GM23338 (cell line): ENCODE measurements around the gene NPR2. TPM values are rescaled to one million over a fixed set of nuclear protein-coding genes. Genes with fewer than 3 reads are reported as not detected.

Experiments
- ATAC-seq: fragments of 200-7000 bp; cut with Tn5 transposase; 3 replicates; pipeline ENCODE4 v1.9.1; 2020
- DNase-seq: peaks from one replicate; pipeline ENCODE4 v3.0.0-alpha.2; 2015; ENCODE audit warnings: low spot score
- H2AFZ ChIP-seq: fragments of 200-600 bp; sonication (generic); 2 replicates; pipeline ENCODE4 v1.8.0; 2016; ENCODE audit warnings: antibody characterized with exemption, mild to moderate bottlenecking, moderate library complexity
- H3F3A ChIP-seq: fragments of 200-600 bp; sonication (generic); replicated peaks from 2 replicates; pipeline ENCODE4 v1.8.0; 2017; ENCODE audit warnings: antibody characterized with exemption, mixed run types, low read depth
- H3K27ac ChIP-seq: fragments of 200-600 bp; sonication (generic); 2 replicates; pipeline ENCODE4 v1.6.1; 2016; ENCODE audit warnings: low read depth
- H3K27me3 ChIP-seq: fragments of 200-600 bp; sonication (generic); 2 replicates; pipeline ENCODE4 v1.8.0; 2016; ENCODE audit warnings: mild to moderate bottlenecking, mixed run types, moderate library complexity; ENCODE audit not compliant: insufficient read depth
- H3K36me3 ChIP-seq: fragments of 200-600 bp; sonication (generic); 2 replicates; pipeline ENCODE4 v1.8.0; 2016; ENCODE audit warnings: mild to moderate bottlenecking; ENCODE audit not compliant: insufficient read depth
- H3K4me1 ChIP-seq: fragments of 200-600 bp; sonication (generic); 2 replicates; pipeline ENCODE4 v1.8.0; 2016; ENCODE audit warnings: mild to moderate bottlenecking, moderate library complexity; ENCODE audit not compliant: insufficient read depth
- H3K4me2 ChIP-seq: fragments of 200-600 bp; sonication (generic); 2 replicates; pipeline ENCODE4 v1.7.1; 2017; ENCODE audit warnings: mixed run types
- H3K4me3 ChIP-seq: fragments of 200-600 bp; sonication (generic); 2 replicates; pipeline ENCODE4 v1.6.1; 2016; ENCODE audit warnings: mixed run types
- H3K79me2 ChIP-seq: fragments of 200-600 bp; sonication (generic); replicated peaks from 2 replicates; pipeline ENCODE4 v1.8.0; 2017; ENCODE audit warnings: mild to moderate bottlenecking; ENCODE audit not compliant: insufficient read depth
- H3K9me2 ChIP-seq: fragments of 200-600 bp; sonication (generic); 2 replicates; pipeline ENCODE4 v1.8.0; 2017; ENCODE audit not compliant: insufficient read depth
- H4K20me1 ChIP-seq: fragments of 200-600 bp; sonication (generic); replicated peaks from 2 replicates; pipeline ENCODE4 v1.8.0; 2017; ENCODE audit warnings: mild to moderate bottlenecking; ENCODE audit not compliant: insufficient read depth
- H3K27ac Mint-ChIP-seq: 2 replicates; pipeline ENCODE4 v1.8.0; 2020; ENCODE audit warnings: inconsistent platforms, mild to moderate bottlenecking, moderate library complexity, mixed read lengths
- H3K27me3 Mint-ChIP-seq: 3 replicates; pipeline ENCODE4 v1.8.0; 2022; ENCODE audit warnings: low read depth, mild to moderate bottlenecking, moderate library complexity, mixed read lengths, inconsistent platforms; ENCODE audit not compliant: insufficient read depth, poor library complexity
- H3K36me3 Mint-ChIP-seq: 3 replicates; pipeline ENCODE4 v1.8.0; 2021; ENCODE audit warnings: low read depth, mild to moderate bottlenecking, inconsistent platforms, moderate library complexity, mixed read lengths
- H3K4me1 Mint-ChIP-seq: 3 replicates; pipeline ENCODE4 v1.8.0; 2020; ENCODE audit warnings: mild to moderate bottlenecking, inconsistent platforms, mixed read lengths
- H3K4me3 Mint-ChIP-seq: 3 replicates; pipeline ENCODE4 v1.8.0; 2021; ENCODE audit warnings: moderate library complexity, mild to moderate bottlenecking, inconsistent platforms, mixed read lengths
- H3K9me3 Mint-ChIP-seq: 3 replicates; pipeline ENCODE4 v1.8.0; 2020; ENCODE audit warnings: moderate library complexity, mild to moderate bottlenecking, inconsistent platforms, mixed read lengths
- CREB1 ChIP-seq: fragments of 250-450 bp; sonication (Bioruptor Pico); IDR thresholded peaks from 2 replicates; pipeline ENCODE4 v1.5.0; 2020; ENCODE audit warnings: low read depth, mild to moderate bottlenecking, moderate library complexity
- EZH2 ChIP-seq: fragments of 200-600 bp; sonication (generic); IDR thresholded peaks from one replicate; pipeline ENCODE4 v1.8.0; 2017; ENCODE audit warnings: antibody characterized with exemption, mild to moderate bottlenecking, low read depth; ENCODE audit not compliant: unreplicated experiment
- EZH2phosphoT487 ChIP-seq: fragments of 200-600 bp; sonication (generic); IDR thresholded peaks from one replicate; pipeline ENCODE4 v1.8.1; 2018; ENCODE audit warnings: antibody characterized with exemption; ENCODE audit not compliant: unreplicated experiment
- JUNB ChIP-seq: IDR thresholded peaks from one replicate; pipeline ENCODE4 v1.6.1; 2016; ENCODE audit warnings: antibody characterized with exemption; ENCODE audit not compliant: unreplicated experiment
- NANOG ChIP-seq: IDR thresholded peaks from 2 replicates; pipeline ENCODE4 v1.6.1; 2016; ENCODE audit warnings: antibody characterized with exemption, borderline replicate concordance
- POLR2AphosphoS5 ChIP-seq: IDR thresholded peaks from 2 replicates; pipeline ENCODE4 v1.6.1; 2016; ENCODE audit warnings: antibody characterized with exemption, low read depth
- STAT1 ChIP-seq: IDR thresholded peaks from one replicate; pipeline ENCODE4 v1.6.1; 2016; ENCODE audit warnings: antibody characterized with exemption; ENCODE audit not compliant: unreplicated experiment
- ZNF114 ChIP-seq: fragments of 250-450 bp; sonication (Bioruptor Pico); IDR thresholded peaks from 2 replicates; pipeline ENCODE4 v1.5.0; 2020; ENCODE audit warnings: mild to moderate bottlenecking, moderate library complexity
- ZNF331 ChIP-seq: fragments of 250-450 bp; sonication (Bioruptor Pico); IDR thresholded peaks from 2 replicates; pipeline ENCODE4 v1.5.0; 2020; ENCODE audit warnings: low read depth, mild to moderate bottlenecking, moderate library complexity
- polyA plus RNA-seq: library from polyadenylated mRNA; unstranded; fragments of >200 nt; fragmentation: Nextera tagmentation; extraction: Ambion mirVana; gene quantifications from 2 replicates; pipeline ENCODE4 v1.2.1, GENCODE V29; 2016
- total RNA-seq: library from RNA; depleted of rRNA; stranded (reverse); fragments of >200 nt; shearing (Covaris generic); gene quantifications from 2 replicates; pipeline ENCODE4 v1.2.3, GENCODE V29; 2014
- TF ChIP-seq, protein P1 (sequence below): fragments of 250-450 bp; sonication (Bioruptor Pico); IDR thresholded peaks from 2 replicates; pipeline ENCODE4 v1.5.0; 2020; ENCODE audit warnings: mild to moderate bottlenecking, moderate library complexity
- TF ChIP-seq, protein P2 (sequence below), 2 experiments: fragments of 200-600 bp in 1 of 2; sonication (generic) in 1 of 2; conservative IDR thresholded peaks; 2 replicates each; pipeline versions ENCODE4 v1.5.1 to v1.6.1; 2016 to 2017; ENCODE audit warnings: antibody characterized with exemption in 2 of 2, low read depth in 2 of 2, mild to moderate bottlenecking in 2 of 2, moderate library complexity in 1 of 2
- TF ChIP-seq, protein P3 (sequence below): IDR thresholded peaks from 2 replicates; pipeline ENCODE4 v1.6.1; 2016; ENCODE audit warnings: antibody characterized with exemption
- TF ChIP-seq, protein P4 (sequence below): IDR thresholded peaks from one replicate; pipeline ENCODE4 v1.6.1; 2018; ENCODE audit warnings: antibody characterized with exemption; ENCODE audit not compliant: unreplicated experiment

NPR2 gene
- total and polyA plus RNA-seq, 2 experiments from 2014 or later = 9.0 to 14.4 TPM

DNA sequence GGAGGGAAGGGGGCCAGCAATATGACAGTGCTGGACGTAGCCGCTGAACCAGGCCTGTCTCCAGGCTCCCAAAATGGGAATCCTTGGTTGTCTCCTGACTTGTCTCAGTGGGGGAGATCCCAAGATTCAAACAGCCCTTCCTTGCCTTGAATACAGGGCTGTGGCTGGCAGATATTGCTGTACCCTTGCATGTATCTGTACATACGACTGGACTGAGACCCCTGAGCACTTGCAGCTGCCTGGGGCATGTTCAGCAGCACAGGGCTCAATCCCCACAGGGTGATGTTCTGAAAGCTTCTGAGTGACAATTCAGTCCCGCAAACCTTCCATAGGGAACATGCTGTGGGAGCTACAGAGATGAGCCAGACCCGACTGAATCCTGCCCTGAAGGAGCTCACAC lies 65.5 kb downstream of the NPR2 start:
- no peak for TF ChIP-seq EZH2phosphoT487
- TF ChIP-seq CREB1 (CRISPR knock-in tag) = no peak
- TF ChIP-seq, protein P1, sequence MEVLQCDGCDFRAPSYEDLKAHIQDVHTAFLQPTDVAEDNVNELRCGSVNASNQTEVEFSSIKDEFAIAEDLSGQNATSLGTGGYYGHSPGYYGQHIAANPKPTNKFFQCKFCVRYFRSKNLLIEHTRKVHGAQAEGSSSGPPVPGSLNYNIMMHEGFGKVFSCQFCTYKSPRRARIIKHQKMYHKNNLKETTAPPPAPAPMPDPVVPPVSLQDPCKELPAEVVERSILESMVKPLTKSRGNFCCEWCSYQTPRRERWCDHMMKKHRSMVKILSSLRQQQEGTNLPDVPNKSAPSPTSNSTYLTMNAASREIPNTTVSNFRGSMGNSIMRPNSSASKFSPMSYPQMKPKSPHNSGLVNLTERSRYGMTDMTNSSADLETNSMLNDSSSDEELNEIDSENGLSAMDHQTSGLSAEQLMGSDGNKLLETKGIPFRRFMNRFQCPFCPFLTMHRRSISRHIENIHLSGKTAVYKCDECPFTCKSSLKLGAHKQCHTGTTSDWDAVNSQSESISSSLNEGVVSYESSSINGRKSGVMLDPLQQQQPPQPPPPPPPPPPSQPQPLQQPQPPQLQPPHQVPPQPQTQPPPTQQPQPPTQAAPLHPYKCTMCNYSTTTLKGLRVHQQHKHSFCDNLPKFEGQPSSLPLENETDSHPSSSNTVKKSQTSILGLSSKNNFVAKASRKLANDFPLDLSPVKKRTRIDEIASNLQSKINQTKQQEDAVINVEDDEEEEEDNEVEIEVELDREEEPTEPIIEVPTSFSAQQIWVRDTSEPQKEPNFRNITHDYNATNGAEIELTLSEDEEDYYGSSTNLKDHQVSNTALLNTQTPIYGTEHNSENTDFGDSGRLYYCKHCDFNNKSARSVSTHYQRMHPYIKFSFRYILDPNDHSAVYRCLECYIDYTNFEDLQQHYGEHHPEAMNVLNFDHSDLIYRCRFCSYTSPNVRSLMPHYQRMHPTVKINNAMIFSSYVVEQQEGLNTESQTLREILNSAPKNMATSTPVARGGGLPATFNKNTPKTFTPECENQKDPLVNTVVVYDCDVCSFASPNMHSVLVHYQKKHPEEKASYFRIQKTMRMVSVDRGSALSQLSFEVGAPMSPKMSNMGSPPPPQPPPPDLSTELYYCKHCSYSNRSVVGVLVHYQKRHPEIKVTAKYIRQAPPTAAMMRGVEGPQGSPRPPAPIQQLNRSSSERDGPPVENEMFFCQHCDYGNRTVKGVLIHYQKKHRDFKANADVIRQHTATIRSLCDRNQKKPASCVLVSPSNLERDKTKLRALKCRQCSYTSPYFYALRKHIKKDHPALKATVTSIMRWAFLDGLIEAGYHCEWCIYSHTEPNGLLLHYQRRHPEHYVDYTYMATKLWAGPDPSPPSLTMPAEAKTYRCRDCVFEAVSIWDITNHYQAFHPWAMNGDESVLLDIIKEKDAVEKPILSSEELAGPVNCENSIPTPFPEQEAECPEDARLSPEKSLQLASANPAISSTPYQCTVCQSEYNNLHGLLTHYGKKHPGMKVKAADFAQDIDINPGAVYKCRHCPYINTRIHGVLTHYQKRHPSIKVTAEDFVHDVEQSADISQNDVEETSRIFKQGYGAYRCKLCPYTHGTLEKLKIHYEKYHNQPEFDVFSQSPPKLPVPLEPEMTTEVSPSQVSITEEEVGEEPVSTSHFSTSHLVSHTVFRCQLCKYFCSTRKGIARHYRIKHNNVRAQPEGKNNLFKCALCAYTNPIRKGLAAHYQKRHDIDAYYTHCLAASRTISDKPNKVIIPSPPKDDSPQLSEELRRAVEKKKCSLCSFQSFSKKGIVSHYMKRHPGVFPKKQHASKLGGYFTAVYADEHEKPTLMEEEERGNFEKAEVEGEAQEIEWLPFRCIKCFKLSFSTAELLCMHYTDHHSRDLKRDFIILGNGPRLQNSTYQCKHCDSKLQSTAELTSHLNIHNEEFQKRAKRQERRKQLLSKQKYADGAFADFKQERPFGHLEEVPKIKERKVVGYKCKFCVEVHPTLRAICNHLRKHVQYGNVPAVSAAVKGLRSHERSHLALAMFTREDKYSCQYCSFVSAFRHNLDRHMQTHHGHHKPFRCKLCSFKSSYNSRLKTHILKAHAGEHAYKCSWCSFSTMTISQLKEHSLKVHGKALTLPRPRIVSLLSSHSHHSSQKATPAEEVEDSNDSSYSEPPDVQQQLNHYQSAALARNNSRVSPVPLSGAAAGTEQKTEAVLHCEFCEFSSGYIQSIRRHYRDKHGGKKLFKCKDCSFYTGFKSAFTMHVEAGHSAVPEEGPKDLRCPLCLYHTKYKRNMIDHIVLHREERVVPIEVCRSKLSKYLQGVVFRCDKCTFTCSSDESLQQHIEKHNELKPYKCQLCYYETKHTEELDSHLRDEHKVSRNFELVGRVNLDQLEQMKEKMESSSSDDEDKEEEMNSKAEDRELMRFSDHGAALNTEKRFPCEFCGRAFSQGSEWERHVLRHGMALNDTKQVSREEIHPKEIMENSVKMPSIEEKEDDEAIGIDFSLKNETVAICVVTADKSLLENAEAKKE (CRISPR knock-in tag) = no peak
- no peak for TF ChIP-seq STAT1
- TF ChIP-seq NANOG = no peak
- TF ChIP-seq JUNB = no peak
- TF ChIP-seq ZNF114 (CRISPR knock-in tag) = no peak
- TF ChIP-seq POLR2AphosphoS5 = no peak
- no peak for TF ChIP-seq ZNF331 (CRISPR knock-in tag)
- TF ChIP-seq, protein P2, sequence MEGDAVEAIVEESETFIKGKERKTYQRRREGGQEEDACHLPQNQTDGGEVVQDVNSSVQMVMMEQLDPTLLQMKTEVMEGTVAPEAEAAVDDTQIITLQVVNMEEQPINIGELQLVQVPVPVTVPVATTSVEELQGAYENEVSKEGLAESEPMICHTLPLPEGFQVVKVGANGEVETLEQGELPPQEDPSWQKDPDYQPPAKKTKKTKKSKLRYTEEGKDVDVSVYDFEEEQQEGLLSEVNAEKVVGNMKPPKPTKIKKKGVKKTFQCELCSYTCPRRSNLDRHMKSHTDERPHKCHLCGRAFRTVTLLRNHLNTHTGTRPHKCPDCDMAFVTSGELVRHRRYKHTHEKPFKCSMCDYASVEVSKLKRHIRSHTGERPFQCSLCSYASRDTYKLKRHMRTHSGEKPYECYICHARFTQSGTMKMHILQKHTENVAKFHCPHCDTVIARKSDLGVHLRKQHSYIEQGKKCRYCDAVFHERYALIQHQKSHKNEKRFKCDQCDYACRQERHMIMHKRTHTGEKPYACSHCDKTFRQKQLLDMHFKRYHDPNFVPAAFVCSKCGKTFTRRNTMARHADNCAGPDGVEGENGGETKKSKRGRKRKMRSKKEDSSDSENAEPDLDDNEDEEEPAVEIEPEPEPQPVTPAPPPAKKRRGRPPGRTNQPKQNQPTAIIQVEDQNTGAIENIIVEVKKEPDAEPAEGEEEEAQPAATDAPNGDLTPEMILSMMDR (conservative IDR thresholded peaks at IDR 0.05; ENCODE audit: low read depth in 2 of 2) = no peak
- TF ChIP-seq, protein P3, sequence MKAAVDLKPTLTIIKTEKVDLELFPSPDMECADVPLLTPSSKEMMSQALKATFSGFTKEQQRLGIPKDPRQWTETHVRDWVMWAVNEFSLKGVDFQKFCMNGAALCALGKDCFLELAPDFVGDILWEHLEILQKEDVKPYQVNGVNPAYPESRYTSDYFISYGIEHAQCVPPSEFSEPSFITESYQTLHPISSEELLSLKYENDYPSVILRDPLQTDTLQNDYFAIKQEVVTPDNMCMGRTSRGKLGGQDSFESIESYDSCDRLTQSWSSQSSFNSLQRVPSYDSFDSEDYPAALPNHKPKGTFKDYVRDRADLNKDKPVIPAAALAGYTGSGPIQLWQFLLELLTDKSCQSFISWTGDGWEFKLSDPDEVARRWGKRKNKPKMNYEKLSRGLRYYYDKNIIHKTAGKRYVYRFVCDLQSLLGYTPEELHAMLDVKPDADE = no peak
- TF ChIP-seq, protein P4, sequence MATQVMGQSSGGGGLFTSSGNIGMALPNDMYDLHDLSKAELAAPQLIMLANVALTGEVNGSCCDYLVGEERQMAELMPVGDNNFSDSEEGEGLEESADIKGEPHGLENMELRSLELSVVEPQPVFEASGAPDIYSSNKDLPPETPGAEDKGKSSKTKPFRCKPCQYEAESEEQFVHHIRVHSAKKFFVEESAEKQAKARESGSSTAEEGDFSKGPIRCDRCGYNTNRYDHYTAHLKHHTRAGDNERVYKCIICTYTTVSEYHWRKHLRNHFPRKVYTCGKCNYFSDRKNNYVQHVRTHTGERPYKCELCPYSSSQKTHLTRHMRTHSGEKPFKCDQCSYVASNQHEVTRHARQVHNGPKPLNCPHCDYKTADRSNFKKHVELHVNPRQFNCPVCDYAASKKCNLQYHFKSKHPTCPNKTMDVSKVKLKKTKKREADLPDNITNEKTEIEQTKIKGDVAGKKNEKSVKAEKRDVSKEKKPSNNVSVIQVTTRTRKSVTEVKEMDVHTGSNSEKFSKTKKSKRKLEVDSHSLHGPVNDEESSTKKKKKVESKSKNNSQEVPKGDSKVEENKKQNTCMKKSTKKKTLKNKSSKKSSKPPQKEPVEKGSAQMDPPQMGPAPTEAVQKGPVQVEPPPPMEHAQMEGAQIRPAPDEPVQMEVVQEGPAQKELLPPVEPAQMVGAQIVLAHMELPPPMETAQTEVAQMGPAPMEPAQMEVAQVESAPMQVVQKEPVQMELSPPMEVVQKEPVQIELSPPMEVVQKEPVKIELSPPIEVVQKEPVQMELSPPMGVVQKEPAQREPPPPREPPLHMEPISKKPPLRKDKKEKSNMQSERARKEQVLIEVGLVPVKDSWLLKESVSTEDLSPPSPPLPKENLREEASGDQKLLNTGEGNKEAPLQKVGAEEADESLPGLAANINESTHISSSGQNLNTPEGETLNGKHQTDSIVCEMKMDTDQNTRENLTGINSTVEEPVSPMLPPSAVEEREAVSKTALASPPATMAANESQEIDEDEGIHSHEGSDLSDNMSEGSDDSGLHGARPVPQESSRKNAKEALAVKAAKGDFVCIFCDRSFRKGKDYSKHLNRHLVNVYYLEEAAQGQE = no peak
- TF ChIP-seq EZH2 = no peak
- H2AFZ ChIP-seq = no peak overlapping the region
- H4K20me1 ChIP-seq = no peaks in the 10 kb centered on the region
- H3K9me3 Mint-ChIP-seq = no peaks in the 10 kb centered on the region
- H3K4me1 ChIP-seq = no peaks in the 10 kb centered on the region
- H3K36me3 Mint-ChIP-seq = no peaks in the 10 kb centered on the region
- DNase-seq = no peak
- no peaks in the 10 kb centered on the region for H3F3A ChIP-seq
- peaks cover 11% of the 10 kb centered on the region for H3K27me3 Mint-ChIP-seq
- no peak overlapping the region for H3K4me3 Mint-ChIP-seq
- no peaks in the 10 kb centered on the region for H3K27me3 ChIP-seq
- no peaks in the 10 kb centered on the region for H3K79me2 ChIP-seq
- H3K4me3 ChIP-seq = no peak overlapping the region
- H3K4me2 ChIP-seq = no peak overlapping the region
- no peaks in the 10 kb centered on the region for H3K36me3 ChIP-seq
- no peak for ATAC-seq
- no peaks in the 10 kb centered on the region for H3K9me2 ChIP-seq
- H3K27ac ChIP-seq = no peak overlapping the region
- peaks cover 6% of the 10 kb centered on the region; the same call in 2 of the 3 replicates for H3K4me1 Mint-ChIP-seq
- no peak overlapping the region for H3K27ac Mint-ChIP-seq
